HL-60/S4 treated with retinoic acid at 250 ng/mL for 4 days and 3 days (cell line): ENCODE data around the gene KCTD10.
"Not testable (repeated sequence)": the region's sequence is repeated elsewhere in the genome, so short reads cannot be mapped to it uniquely, and the experiment has no call there.

ENCODE experiments used
- in situ Hi-C: fragments of 300-500 bp; cut with MboI; formaldehyde crosslinking; loops from 2 replicates; pipeline ENCODE4 v1.7.0; 2022; ENCODE audit warnings: low sequenced_read_pairs

KCTD10 gene

GRCh38 chr12:109475121-109475520 lies 2.0 kb downstream of the KCTD10 start:
- in situ Hi-C loops: no loop called here

DNA sequence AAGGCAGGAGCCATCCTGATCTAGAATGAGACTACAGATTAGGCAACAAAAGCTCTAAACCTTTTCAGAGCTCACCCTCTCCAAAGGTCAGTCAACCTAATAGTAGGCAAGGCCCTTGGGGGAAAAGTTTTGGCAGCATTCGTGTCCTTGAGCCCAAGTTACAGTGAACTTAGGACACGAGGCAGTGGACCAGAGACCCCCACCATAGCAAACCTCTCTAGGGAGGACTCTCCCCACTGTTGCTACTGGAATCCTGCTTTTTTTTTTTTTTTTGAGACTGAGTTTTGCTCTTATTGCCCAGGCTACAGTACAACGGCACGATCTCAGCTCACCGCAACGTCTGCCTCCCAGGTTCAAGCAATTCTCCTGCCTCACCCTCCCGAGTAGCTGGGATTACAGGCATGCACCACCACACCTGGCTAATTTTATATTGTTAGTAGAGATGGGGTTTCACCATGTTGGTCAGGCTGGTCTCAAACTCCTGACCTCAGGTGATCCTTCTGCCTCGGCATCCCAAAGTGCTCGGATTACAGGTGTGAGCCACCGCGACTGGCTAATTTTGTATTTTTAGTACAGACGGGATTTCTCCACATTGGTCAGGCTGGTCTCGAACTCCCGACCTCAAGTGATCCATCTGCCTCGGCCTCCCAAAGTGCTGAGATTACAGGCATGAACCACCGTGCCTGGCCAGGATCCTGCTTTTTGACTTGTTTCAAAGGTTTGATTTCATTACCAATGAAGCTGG lies 3.4 kb downstream of the KCTD10 start:
- in situ Hi-C loops: not testable (repeated sequence)

DNA sequence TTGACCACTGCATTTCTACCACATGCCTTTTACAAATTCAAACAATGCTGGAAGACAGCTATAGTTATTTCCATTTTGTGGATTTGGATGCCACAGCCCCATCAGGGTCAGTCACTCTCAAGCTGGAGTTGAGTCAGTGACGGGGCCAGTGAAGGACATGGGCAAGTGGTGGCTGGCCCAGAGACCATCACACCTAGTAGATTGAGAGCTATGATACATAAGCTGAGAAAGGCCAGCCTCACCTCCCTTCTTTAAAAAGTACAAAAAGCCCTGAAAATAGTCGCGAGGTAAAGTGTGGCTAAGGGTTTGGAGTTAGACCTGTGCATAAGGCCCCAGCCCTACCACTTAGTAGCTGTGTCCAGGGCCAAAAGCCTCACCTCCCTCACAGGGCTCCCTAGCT lies 4.1 kb downstream of the KCTD10 start:
- in situ Hi-C loops: no loop called here

DNA sequence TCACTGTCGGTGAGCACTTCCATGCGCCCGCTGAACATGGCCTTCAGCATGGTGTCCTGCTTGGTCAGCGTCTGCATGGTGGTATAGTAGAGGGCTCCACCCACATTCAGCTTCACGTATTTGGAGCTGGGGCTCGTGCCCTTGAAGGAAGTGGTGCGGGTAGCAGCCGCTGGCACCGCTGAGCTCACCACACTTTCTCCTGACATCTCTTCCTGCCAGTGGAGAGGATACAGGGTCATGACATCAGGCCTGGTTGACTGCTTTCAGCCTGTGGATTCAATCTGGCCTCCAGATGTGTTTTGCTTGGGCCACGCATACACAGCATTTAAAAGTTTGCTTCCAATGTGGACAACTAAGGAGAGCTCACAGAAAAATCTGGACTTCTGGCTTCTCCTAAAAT lies 7.6 kb downstream of the KCTD10 start:
- in situ Hi-C loops: no loop called here

DNA sequence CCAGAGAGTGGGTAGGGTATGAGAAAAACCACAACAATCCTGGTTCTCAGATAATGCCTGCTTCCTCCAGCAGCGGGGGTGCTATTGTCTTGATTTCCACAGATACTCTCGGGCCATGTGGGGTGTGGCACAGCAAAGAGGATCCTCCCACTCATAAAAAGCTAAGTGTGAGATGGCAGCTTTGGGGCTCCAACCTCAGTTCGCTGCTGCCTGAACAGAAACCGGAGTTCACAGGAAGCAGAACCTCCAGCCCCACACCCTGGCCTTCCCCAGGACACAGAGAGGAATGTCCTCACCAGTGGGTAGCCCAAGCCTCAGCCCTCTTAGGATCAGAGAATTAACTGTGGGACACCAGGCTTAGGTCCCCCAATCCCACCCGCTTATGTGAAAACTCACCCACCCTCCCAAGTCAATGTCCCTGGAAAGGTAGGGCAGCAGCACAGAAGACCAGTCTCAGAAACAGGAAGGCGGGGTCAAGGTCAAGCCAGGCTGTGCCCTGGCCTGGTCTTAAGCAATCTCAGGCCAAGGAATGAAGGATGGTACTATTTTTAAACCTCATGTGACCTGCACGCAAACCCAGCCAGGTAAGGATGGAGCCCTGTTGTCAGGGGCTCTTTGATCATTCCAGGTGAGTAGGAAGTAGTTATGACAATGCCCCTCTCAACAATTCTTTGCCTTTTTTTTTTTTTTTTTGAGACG lies 9.0 kb downstream of the KCTD10 start:
- in situ Hi-C loops: no loop called here

DNA sequence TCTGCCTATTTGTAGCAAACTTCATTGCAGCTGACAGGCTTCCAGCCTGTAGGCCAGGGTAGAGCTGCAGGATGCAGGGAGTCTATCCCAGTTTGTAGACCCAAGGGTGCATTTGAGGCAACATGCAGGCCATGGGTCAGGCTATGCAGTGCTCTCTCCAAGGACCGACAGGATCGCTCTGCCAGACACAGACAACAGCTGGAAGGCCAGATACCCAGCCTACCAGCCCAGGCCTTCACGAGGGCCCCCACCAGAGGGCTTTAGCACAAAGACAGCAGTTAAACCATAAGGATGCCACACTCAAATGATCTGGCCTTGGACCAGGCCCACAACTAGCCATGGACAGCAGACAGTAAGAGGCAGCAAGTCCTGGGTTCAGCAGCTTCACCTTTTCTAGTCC lies 10.3 kb downstream of the KCTD10 start:
- in situ Hi-C loops: no loop called here

DNA sequence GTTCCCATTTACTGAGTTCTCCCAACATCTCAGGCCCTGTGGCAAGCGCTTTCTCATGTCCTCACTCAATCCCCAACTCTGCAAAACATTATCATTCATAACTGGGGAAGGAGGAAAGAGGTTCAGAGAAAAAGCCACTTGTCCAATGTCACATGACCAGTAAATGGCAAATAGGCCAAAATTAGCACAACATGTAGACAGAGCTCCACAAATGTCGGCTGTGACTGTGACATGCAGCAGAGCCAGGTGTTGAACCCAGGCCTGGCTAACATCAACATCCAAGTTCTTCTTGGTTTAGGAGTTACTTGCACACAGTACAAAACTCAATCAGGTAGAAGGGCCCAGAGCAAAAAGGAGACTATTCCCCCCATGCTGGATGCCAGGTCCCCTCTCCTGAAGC lies 10.8 kb downstream of the KCTD10 start:
- in situ Hi-C loops: no loop called here

- in situ Hi-C loops: no loop called here
These were observed 12.3 kb downstream of the KCTD10 start for GRCh38 chr12:109464642-109465351.

- in situ Hi-C loops: no loop called here
These were observed 13.3 kb downstream of the KCTD10 start for GRCh38 chr12:109463756-109464155.

DNA sequence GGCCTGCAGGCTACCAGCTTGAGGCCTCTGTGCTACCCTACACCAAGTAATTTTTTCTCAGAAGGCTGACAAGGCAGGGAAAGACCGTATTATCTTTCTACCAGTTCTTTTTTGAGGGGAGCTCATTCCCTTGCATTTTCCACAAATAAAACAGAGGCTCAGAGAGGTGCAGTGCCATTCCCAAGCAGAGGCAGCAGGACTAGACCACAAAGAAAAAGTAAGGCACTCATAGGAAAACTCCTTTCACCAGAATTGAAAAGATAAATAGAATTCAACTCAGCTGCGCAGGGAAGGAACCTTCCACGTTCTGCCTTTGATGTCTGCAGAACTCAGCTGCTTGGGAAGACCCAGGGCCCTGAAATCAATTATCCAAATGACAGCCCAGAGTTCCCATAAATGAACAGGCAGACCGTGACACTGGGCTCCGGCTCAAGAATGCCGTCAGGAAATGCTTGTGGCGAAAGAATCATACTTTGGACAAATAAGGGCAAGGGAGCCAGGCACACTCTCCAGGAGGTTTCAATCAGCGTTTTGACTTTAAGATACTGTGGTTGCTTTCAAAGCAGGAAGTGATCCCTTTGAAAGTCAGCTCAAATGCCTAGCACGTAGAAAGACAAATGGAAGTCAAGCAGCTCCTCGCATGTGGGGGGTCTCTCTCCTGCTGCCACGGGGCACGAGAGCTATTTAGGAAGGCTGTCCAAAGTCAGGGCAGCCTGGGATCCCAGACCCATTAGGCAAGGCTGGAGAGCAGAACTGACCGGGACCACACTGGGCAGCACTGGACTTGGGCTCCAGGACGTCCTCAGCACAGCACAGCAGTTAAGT lies 14.0 kb downstream of the KCTD10 start:
- in situ Hi-C loops: no loop called here

GRCh38 chr12:109461846-109462756 lies 15.0 kb downstream of the KCTD10 start:
- in situ Hi-C loops: no loop called here

- in situ Hi-C loops: no loop called here
These were observed 15.9 kb downstream of the KCTD10 start for GRCh38 chr12:109461049-109461845.

- in situ Hi-C loops: no loop called here
These were observed 16.6 kb downstream of the KCTD10 start for GRCh38 chr12:109460538-109460937.

DNA sequence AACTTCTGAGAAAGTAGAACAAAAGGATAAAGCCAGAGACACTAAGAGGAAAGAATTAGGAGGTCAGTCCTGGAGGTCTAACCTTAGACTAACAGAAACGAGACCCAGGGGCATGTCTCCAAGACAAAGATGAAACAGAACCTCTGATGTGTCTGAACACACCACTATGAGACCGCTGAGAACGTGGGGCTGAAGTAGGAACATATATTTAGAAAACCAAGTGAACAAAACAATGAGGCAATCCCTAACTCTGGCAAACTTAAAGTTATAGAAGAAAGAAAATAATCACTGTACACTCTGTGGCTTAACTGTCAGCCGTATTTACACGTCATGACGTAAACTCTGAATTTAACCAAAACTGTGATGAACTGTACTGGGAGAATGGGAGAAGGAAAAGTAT lies 17.9 kb downstream of the KCTD10 start:
- in situ Hi-C loops: no loop called here

DNA sequence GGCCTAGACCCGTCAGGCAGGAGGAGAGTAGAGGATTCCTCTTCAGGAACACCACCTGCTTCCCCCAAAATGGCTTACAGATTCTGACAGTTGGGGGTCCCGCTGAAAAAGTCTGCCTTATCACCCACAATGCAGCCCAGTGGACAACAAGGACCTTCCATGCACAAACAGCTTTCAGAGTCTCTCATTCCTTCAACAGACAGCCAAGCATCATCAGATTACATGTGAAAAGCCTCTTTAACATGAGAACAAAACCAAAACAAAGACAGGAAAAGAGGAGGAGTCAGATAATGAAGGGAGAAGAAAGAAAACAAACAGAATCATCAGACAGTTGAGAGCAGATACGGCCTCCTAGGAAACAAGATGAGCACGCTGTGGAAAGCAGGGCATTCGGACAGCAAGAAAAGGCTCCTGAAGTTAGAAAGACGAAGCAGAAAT lies 18.3 kb downstream of the KCTD10 start:
- in situ Hi-C loops: no loop called here

GRCh38 chr12:109458086-109458485 lies 19.0 kb downstream of the KCTD10 start:
- in situ Hi-C loops: no loop called here

- in situ Hi-C loops: no loop called here
These were observed 21.4 kb downstream of the KCTD10 start for GRCh38 chr12:109455706-109456105.

DNA sequence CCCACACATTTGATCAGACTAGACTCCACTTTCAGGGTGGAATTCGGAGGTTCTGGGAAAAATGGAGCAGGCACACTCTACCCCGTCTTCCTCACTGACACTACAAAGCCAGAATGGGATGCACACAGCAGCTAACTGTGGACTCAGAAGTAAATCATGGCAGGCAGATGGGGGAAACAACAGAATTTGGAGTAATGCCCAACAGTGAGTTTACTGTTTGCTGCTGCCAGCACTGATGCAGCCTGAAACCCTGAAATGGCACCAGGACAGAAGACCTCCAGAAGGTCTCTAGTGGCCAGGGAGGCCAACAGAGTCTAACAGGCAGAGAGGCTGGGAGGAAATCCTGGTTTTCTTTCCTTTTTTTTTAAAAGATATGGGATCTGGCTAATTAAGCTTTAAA lies 24.6 kb downstream of the KCTD10 start:
- in situ Hi-C loops: no loop called here

DNA sequence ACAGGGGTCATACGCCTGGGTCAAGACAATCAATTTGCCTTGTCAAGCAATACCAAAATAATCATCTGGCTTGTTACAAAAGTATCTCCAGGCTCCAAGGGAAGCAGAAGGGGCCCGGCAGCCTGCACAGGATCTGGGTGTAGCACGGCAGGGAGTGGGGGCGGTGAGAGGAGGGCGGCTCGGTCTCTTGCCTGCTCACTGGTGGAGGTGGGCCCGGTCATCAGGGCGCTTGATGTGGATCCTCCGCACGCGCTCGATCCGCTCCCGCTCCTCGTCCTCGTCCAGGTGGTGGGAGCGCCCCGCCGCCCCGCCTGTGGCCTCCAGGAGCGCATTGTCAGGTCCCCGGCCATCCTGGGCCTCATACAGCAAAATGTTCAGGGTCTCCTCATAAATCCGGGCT lies 25.7 kb downstream of the KCTD10 start:
- in situ Hi-C loops: no loop called here
